Measurements from ENCODE around the gene RPS6KA2.

DNA sequence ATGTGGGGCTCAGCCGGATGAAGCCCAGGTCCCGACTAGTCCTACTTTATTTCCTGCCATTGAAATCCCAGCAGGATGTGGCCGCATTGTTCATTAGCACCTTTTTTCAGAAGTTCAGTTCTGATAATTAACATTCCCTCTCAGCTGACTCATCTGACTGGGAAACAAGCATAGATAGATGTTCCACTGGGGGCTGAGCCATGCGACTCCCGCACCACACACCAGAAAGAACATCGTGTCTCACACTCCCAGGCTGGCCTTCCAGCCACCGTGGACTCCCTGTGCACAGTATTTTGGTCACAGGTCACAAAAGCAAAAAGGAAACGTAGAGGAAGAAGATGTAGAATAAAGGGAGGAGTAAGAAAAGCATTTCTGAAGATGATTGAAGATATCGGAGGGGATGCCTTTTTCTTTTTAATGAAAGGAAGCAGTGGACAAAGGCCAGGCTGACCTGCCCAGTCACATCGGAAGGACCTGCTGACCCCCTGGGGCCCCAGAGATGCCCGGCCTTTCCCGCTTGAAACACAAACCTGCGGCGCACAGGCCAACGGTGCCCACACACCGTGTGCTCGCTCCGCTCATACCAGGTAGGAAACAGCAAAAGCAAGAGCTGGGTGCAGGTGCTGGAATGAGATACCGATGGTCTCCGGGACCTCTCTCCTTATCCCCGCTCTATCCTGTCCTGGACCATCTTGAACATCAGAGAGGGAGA lies 11.8 kb downstream of the RPS6KA2 start:
- TF ChIP-seq CTCF (IDR thresholded peaks at IDR 0.05) (no peak), POLR2A (IDR thresholded peaks at IDR 0.05) (no peak), EP300 (IDR thresholded peaks at IDR 0.05) (no peak)

All from gastroesophageal sphincter (tissue), 3 donors.